GM18511 (cell line): ENCODE measurements around the gene DOHH.
"Not testable (repeated sequence)": the region's sequence is repeated elsewhere in the genome, so short reads cannot be mapped to it uniquely, and the experiment has no call there.

ENCODE experiments used
- ATAC-seq: cut with Tn5 transposase; IDR thresholded peaks from one replicate; pipeline ENCODE4 v1.9.1; 2021; ENCODE audit warnings: mild to moderate bottlenecking, moderate library complexity; ENCODE audit not compliant: unreplicated experiment

The DOHH gene

GRCh38 chr19:3535235-3535535 lies 34.7 kb upstream of the DOHH start:
- no peak for ATAC-seq

DNA sequence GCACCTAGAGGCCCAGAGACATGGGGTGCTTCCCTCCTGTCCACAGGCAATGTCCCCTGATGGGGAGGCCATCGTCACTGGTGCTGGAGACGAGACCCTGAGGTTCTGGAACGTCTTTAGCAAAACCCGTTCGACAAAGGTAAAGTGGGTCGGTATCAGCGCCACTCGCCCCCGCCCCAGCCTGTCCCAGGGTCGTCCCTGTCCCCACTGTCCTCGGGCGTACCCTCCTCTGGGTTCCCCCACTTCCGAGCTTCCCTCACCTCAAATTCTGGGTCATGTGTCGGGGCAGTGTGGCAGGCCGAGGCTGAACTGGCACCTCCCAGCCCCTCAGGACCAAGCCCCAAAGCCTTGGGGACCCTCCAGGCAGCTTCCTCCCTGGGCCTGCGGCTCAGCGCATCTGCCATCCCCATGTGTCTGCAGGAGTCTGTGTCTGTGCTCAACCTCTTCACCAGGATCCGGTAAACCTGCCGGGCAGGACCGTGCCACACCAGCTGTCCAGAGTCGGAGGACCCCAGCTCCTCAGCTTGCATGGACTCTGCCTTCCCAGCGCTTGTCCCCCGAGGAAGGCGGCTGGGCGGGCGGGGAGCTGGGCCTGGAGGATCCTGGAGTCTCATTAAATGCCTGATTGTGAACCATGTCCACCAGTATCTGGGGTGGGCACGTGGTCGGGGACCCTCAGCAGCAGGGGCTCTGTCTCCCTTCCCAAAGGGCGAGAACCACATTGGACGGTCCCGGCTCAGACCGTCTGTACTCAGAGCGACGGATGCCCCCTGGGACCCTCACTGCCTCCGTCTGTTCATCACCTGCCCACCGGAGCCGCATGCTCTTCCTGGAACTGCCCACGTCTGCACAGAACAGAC lies 34.1 kb upstream of the DOHH start:
- ATAC-seq = no peak

DNA sequence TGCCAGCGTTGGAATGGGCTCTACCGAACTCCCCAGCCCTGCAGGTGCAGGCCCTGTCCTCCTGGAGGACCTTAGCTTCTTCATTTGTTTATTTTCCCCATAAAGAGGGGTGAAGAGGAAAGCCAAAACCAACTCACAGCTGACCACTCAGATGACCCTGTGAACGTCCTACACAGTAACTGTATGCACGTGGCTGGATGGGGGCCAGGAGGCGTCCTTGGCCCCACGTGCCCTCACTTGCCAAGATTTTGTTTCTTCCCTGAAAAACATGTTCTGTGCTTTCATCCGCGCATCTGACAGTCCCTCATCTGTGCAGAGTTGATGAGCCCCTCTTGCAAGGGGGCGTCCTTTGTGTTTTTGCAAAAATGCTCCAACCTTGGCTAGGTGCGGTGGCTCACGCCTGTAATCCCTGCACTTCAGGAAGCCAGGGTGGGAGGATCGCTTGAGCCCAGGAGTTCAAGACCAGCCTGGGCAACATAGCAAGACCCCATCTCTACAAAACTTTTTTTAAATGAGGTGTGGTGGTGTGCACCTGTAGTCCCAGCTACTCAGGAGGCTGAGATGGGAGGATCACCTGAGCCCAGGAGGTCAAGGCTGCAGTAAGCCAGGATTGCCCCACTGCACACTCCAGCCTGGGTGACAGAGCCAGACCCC lies 33.2 kb upstream of the DOHH start:
- no peak for ATAC-seq

GRCh38 chr19:3533033-3533432 lies 32.6 kb upstream of the DOHH start:
- no peak for ATAC-seq

GRCh38 chr19:3532154-3532786 lies 31.8 kb upstream of the DOHH start:
- ATAC-seq = no peak

DNA sequence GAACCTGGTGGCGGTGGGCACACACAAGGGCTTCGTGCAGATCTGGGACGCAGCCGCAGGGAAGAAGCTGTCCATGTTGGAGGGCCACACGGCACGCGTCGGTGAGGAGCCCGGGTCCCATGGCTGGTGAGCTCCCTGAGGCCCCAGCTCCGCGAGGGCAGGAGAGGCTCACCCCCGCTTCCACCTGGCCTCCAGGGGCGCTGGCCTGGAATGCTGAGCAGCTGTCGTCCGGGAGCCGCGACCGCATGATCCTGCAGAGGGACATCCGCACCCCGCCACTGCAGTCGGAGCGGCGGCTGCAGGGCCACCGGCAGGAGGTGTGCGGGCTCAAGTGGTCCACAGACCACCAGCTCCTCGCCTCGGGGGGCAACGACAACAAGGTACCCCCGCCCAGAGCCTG lies 31.2 kb upstream of the DOHH start:
- no peak for ATAC-seq

DNA sequence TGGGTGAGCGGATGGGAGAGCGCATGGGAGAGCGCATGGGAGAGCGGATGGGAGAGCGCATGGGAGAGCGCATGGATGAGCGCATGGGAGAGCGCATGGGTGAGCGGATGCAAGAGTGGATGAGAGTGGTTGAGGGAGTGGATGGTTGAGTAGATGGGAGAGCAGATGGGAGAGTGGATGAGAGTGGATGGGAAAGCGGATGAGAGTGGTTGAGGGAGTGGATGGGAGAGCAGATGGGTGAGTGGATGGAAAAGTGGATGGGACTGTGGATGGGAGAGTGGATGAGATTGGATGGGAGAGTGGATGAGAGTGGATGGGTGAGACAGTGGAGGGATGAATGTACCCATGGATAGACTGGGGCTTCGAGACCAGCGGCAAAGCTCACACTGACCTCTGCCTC lies 29.9 kb upstream of the DOHH start:
- no peak for ATAC-seq

DNA sequence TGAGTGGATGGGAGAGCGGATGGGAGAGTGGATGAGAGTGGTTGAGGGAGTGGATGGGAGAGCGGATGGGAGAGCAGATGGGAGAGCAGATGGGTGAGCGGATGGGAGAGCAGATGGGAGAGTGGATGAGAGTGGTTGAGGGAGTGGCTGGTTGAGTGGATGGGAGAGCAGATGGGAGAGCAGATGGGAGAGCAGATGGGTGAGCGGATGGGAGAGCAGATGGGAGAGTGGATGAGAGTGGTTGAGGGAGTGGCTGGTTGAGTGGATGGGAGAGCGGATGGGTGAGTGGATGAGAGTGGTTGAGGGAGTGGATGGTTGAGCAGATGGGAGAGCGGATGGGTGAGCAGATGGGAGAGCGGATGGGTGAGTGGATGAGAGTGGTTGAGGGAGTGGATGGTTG lies 28.8 kb upstream of the DOHH start:
- not testable (repeated sequence) for ATAC-seq

GRCh38 chr19:3528539-3529211 lies 28.2 kb upstream of the DOHH start:
- no peak for ATAC-seq

DNA sequence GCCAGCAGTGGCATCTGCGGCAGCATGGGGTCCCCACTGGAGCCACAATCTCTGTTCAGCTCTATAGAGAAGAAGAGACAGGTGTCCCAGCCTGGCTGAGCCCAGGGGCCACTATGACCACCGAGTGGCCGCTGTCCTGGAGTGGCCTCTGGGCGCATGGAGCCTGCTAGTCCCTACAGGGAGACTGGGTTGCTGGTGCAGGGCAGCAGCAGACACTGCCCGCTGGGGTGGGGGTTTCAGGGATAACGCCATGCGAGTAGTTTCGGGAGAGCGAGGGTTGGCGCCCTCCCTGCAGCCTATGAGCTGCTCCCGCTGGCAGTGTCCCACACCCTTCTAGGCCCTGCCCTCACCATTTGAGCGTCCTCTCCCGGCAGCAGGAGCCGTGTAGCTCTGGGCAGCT lies 27.6 kb upstream of the DOHH start:
- ATAC-seq = no peak

- ATAC-seq = no peak
Measured at GRCh38 chr19:3527238-3527910, 26.9 kb upstream of the DOHH start.

GRCh38 chr19:3526507-3527237 lies 26.2 kb upstream of the DOHH start:
- ATAC-seq = no peak

- ATAC-seq = no peak
Measured at GRCh38 chr19:3524904-3525451, 24.5 kb upstream of the DOHH start.

- no peak for ATAC-seq
Measured at GRCh38 chr19:3524078-3524842, 23.8 kb upstream of the DOHH start.

GRCh38 chr19:3523361-3524077 lies 23.0 kb upstream of the DOHH start:
- no peak for ATAC-seq

DNA sequence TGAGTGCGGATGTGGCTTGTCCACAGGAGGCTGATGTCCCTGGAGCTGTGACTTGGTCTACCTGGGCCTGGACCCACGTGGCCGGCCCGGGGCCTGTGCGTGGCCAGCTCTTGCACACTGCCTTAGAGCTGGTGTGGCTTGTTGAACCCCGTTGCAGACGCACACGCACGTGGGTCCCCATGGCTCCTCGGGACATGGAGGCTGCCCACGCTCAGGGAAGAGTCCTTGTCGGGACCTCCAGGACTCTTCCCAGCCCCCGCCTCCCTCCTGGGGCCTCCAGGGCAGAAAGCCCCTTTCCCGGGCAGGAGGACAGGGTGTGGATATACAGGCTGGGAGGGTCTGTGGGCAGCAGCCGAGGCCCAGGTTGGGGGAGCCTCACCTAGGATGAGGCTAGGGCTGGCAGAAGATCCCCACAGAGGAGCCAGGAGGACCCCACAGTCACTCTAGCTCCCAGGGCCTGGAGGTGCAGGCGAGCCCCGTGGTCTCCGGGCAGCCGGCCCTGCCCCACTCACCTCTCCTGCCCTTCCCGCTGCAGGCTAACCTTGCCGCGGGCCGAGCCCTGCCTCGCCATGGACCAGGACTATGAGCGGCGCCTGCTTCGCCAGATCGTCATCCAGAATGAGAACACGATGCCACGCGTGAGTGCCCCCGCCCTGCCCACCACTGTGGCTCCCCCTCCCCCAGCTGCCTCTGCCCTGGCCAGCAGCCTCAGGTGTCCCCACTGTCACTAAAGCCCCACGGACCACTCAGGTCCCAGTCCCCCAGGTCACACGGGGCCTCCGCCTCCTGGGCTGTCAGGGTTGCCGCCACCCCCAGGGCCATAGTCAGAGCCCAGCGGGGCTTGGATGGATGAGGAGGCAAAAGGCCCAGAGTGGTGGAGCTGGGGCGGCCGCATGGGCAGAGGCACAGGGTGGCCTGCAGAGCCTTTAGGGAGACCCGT lies 22.2 kb upstream of the DOHH start:
- no peak for ATAC-seq

DNA sequence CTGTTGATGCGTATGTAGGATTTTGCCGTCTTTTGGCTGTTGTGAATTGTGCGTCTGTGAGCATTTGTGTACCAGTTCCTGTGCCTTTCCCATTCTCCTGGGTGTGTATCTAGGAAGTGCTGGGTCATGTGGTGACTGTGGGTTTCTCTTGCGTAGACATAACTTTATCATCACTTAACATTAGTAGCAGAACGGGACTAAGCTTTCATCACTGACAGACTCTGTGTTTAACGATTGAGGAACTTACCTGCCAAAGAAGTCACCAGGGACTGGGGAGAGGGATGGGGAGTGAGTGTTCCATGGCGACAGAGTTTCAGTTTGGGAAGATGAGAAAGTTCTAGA lies 20.6 kb upstream of the DOHH start:
- ATAC-seq = no peak
